GM19099 (cell line): ENCODE results near the gene ZNF236.

Experiments
- POLR2A ChIP-seq: IDR thresholded peaks from 3 replicates; pipeline ENCODE4 v1.6.1; 2011; ENCODE audit warnings: low read depth; ENCODE audit not compliant: insufficient read length; ENCODE audit errors: extremely low read depth

The ZNF236 gene

DNA sequence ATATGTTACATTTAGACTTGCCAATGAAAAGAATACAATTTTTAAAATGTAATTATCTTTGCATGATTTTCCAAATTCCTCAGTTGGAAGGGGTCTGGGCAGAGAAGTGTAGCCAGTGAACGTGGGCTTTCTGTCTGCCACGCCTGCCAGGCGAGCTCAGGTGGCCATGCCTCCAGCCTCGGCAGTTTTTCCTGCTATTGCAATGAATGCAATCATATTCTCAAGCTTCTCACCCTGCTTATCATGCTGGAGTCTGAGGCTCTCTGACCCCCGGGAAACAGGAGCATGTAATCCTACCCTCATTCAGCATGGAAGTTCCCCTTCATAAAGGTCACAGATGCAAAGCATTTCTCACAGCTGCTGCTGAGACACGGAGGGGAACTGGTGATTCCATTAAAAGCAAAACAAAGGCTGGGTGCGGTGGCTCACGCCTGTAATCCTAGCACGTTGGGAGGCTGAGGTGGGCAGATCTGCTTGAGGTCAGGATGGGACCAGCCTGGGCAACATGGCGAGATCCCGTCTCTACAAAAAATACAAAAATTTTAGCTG is 155.4 kb downstream of the ZNF236 start:
- no peak for TF ChIP-seq POLR2A

DNA sequence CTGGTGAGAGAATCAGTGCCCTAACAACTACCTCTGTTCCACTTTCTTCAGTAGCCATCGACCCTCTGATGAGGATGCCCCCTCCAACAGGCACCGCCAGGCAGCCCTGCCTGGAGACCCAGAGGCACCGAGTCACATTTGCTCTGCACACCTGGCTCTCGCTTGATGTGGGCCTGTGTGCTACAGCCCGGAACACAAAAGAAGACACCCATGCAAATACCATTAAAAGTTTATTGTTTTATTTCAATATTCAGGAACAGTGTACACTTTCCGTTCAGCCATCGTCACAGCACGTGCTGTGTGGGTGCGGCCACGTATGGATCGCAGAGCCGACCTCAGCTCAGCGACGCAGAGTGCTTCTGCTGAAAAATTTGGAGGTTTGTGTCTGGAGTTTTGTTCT is 156.3 kb downstream of the ZNF236 start:
- no peak for TF ChIP-seq POLR2A

- TF ChIP-seq POLR2A, result no peak
These were observed 156.9 kb downstream of the ZNF236 start for GRCh38 chr18:76979111-76979751.

- no peak for TF ChIP-seq POLR2A
These were observed 157.5 kb downstream of the ZNF236 start for GRCh38 chr18:76979906-76980305.

GRCh38 chr18:76980663-76981395 is 158.5 kb downstream of the ZNF236 start:
- TF ChIP-seq POLR2A, result no peak

- TF ChIP-seq POLR2A, result no peak
These were observed 159.1 kb downstream of the ZNF236 start for GRCh38 chr18:76981396-76981968.

GRCh38 chr18:76982038-76982437 is 159.7 kb downstream of the ZNF236 start:
- no peak for TF ChIP-seq POLR2A

- TF ChIP-seq POLR2A, result no peak
These were observed 160.7 kb downstream of the ZNF236 start for GRCh38 chr18:76982841-76983583.

- TF ChIP-seq POLR2A, result no peak
These were observed 161.3 kb downstream of the ZNF236 start for GRCh38 chr18:76983613-76984051.

DNA sequence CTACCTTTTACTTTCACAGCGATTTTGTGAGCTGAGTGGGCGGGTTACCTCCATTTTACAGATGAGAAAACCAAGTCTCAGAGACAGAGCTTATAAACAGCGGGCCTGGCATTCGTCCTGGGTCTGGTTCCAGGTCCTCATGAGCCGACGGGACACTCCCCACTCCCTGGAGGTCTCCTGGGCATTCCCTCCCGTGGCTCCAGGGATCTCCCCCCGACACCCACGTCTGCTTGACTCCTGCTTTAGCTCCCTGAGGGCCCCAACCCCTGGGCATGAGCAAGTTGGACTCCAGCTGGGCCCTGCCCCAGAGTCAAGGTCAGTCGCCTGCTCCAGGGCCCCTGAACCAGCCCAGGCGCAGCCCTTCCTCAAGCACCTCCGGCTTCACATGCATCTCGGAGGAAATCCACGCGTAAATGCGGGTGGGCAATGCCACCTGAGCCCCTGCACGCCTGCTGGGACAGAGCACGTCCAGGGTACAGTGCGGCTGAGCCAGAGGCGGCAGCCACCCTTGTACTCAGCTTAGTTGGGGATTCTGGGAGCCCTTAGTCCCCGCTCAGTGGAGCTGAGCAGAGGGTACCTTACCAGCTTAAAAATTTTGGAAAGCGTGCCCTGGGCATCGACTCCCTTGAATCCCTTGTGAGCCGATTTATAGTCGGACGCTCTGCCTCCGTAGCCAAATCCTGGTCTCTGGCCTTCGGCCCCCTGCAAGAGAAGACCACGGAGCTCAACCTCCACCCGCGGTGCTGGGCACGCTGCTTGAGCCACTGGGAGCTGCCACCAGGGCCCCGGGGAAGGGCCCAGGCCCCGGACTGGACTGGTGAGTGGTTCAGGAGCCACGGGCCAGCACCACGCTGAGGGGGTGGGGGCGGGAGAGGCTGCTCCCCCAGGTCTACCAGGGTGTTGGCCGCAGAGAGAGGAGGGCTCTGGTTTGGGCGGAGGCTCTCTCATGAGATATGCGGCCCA is 162.1 kb downstream of the ZNF236 start:
- TF ChIP-seq POLR2A, result no peak

DNA sequence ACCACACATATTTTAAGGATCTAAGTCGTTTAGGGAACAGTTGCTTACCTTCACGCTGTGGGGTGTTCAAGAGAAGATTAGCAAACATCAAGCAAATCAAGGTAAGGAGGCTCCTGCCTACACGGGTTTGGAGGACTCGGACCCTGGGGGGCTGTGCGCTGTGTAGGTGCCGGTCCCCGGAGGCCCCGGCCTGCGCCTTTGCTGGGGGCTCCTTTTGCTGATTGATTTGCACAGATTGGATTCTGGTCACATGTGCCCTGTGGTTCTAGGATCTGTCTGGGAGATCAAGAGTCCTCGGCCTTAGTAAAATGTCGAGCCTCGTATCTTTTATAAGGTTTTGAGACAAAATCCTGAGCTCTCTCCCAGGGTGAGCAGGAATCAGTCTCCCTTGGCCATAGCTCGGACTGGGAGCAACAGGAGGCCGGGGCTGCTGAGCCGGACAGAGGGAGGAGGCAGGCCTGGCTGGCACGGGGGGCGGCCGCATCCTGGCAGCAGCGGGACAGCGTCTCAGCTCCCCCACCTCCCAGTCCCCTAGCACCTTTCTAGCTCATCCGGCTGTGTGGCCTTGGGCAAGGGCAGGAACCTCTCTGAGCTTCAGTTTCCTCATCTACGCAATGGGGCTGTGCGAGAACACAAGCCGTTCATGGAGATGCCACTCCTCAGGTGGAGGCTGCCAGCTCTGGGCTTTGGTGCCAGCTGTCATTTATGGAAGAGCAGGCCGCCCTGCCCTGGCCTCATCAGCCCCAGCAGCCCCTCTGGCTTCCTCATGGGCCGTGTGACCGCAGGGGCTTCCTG is 163.0 kb downstream of the ZNF236 start:
- no peak for TF ChIP-seq POLR2A

GRCh38 chr18:76985951-76986236 is 163.5 kb downstream of the ZNF236 start:
- no peak for TF ChIP-seq POLR2A

DNA sequence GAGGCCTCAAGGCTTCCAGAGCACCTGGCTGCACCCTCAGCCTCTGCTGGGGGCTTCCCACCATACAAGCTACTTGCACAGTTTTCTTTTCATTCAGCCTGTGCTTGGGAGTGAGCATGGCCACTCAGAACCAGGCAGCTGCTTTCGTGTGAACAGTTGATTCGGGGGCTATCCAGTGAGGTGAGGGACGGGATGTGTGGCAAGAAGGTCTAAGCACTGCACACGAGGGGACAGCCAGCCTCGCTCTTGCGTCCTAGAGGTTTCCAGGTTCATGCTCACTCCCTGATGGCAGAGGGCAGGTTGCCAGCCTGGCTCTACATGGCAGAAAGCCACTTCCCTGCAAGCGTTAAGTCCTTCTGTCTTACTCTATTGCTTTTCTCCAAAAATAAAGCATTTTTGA is 164.0 kb downstream of the ZNF236 start:
- no peak for TF ChIP-seq POLR2A

DNA sequence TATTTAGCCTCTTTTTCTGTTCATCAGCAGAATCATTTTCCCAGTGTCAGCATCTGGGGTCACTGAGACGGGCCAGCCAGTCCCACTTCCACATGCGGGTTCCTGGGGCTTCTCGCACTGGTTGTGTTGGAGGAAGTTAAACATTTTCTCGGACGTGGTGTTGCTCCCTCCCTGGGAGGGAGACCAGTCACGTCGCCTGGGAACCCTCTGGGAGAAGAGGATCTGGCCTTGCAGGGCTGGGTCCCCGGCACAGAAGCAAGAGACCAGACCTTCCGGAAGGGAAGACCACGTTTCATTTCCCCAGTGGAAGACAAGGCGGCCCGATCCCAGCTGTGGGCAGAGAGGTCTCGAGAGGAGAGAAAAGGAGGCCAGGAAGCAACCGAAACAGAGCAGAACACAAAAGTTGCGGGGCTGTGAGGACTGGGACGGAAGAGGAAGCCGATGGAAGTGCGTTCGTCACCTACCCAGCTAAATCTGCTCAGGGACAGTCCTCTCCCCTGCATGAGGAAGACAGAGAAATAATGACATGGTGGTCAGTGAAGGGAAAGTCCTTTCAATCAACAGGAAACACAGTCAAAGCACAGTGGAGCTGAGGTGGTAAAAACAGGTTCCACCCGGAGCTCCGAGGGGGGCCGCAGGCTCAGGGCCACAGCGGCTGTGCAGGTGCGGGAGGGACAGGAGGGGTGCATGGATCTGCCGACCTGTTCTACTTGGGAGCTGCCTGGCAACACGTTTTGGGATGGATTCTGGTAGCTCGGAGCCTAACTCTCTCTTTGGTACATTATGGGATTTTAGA is 165.9 kb downstream of the ZNF236 start:
- no peak for TF ChIP-seq POLR2A
